K562 (cell line): ENCODE measurements around the gene RNF114. TPM values are rescaled to one million over a fixed set of nuclear protein-coding genes. Genes with fewer than 3 reads are reported as not detected.

ENCODE experiments used
- ADNP ChIP-seq: fragments of 200-800 bp; sonication (Bioruptor generic); IDR thresholded peaks from 2 replicates; pipeline ENCODE4 v1.6.1; 2016; ENCODE audit warnings: missing genetic modification characterization, missing compliant biosample characterization
- CBFA2T3 ChIP-seq: fragments of 450-650 bp; IDR thresholded peaks from 2 replicates; pipeline ENCODE4 v1.6.1; 2017
- CBX5 ChIP-seq: IDR thresholded peaks from 2 replicates; pipeline ENCODE4 v1.6.1; 2014; ENCODE audit warnings: low read depth, borderline replicate concordance
- ELF2 ChIP-seq: fragments of 250-450 bp; sonication (Bioruptor Pico); IDR thresholded peaks from 2 replicates; pipeline ENCODE4 v1.5.0; 2021; ENCODE audit warnings: mild to moderate bottlenecking
- EZH2 ChIP-seq: IDR thresholded peaks from 2 replicates; pipeline ENCODE4 v1.6.1; 2012; ENCODE audit warnings: low read depth, mild to moderate bottlenecking, inconsistent platforms, low read length, borderline replicate concordance
- MXI1 ChIP-seq: IDR thresholded peaks from 2 replicates; pipeline ENCODE4 v1.6.1; 2011; ENCODE audit warnings: low read depth, mild to moderate bottlenecking, improper control_type of control experiment, low read length
- NCOA4 ChIP-seq: fragments of 450-650 bp; IDR thresholded peaks from 2 replicates; pipeline ENCODE4 v1.6.1; 2018; ENCODE audit warnings: mild to moderate bottlenecking; ENCODE audit not compliant: partially characterized antibody
- RBBP5 ChIP-seq: fragments of 200-600 bp; sonication (generic); IDR thresholded peaks from 2 replicates; pipeline ENCODE4 v1.6.1; 2012; ENCODE audit warnings: borderline replicate concordance, mild to moderate bottlenecking, low read length, control low read depth, inconsistent platforms; ENCODE audit not compliant: insufficient read depth, poor library complexity, severe bottlenecking
- RFX1 ChIP-seq: fragments of 450-650 bp; IDR thresholded peaks from 2 replicates; pipeline ENCODE4 v1.6.1; 2016; ENCODE audit warnings: mild to moderate bottlenecking, moderate library complexity
- SAP30 ChIP-seq: fragments of 200-600 bp; sonication (generic); IDR thresholded peaks from 2 replicates; pipeline ENCODE4 v1.6.1; 2012; ENCODE audit warnings: borderline replicate concordance, low read depth, mild to moderate bottlenecking, moderate library complexity, low read length, control low read depth, inconsistent platforms; ENCODE audit not compliant: insufficient read depth, poor library complexity, severe bottlenecking
- SETDB1 ChIP-seq: IDR thresholded peaks from one replicate; pipeline ENCODE4 v1.6.1; 2012; ENCODE audit warnings: low read length, control low read depth, inconsistent platforms
- SIN3A ChIP-seq, 2 experiments: fragments of 150-350 bp in 1 of 2; IDR thresholded peaks; 2 replicates each; pipeline ENCODE4 v1.6.1; 2011 to 2016; ENCODE audit warnings: borderline replicate concordance in 2 of 2, low read depth in 2 of 2, low read length in 2 of 2, mild to moderate bottlenecking in 2 of 2, moderate library complexity in 2 of 2; ENCODE audit not compliant: control insufficient read depth in 1 of 2
- SMARCA5 ChIP-seq: fragments of 450-650 bp; IDR thresholded peaks from 2 replicates; pipeline ENCODE4 v1.6.1; 2016
- SNRNP70 ChIP-seq: fragments of 200-400 bp; formaldehyde crosslinking; optimal IDR thresholded peaks from 2 replicates; pipeline ENCODE3; 2017; ENCODE audit warnings: low read depth, low read length
- SRF ChIP-seq, 2 experiments: fragments of 250-450, 450-650 bp in 1 of 2; sonication (Bioruptor Pico) in 1 of 2; sonication (generic) in 1 of 2; formaldehyde crosslinking; IDR thresholded peaks; 2 replicates each; pipeline versions ENCODE4 v1.5.0 to v1.5.1; 2020 to 2022; ENCODE audit warnings: mild to moderate bottlenecking in 1 of 2, missing genetic modification reagents in 1 of 2
- ZBTB7A ChIP-seq: IDR thresholded peaks from 2 replicates; pipeline ENCODE4 v1.6.1; 2011; ENCODE audit warnings: low read depth, mild to moderate bottlenecking, low read length, moderate library complexity, borderline replicate concordance; ENCODE audit not compliant: control insufficient read depth
- ZNF696 ChIP-seq: fragments of 250-450 bp; sonication (Bioruptor Pico); conservative IDR thresholded peaks from 2 replicates; pipeline ENCODE4 v1.4.0; 2020; ENCODE audit warnings: mild to moderate bottlenecking, moderate library complexity
- polyA plus RNA-seq, 8 experiments: library from polyadenylated mRNA; depleted of rRNA in 4 of 8; stranded (reverse) in 5 of 8; unstranded in 3 of 8; fragments of >200 nt; fragmentation: Nextera tagmentation in 2 of 8; fragmentation: Illumina TruSeq in 1 of 8; extraction: Ambion mirVana in 2 of 8; extraction: Trizol in 1 of 8; gene quantifications; 2 replicates each; pipeline versions ENCODE4 v1.2.1 to v1.2.3, GENCODE V29; 2011 to 2014; ENCODE audit warnings: inconsistent platforms in 1 of 8, missing spikeins in 1 of 8
- total RNA-seq, 7 experiments: library from RNA; depleted of rRNA in 6 of 7; stranded (reverse); fragments of >200 nt in 6 of 7; fragmentation: Illumina TruSeq in 2 of 7; extraction: Trizol in 2 of 7; gene quantifications; 2 replicates each; pipeline versions ENCODE4 v1.2.1 to v1.2.3, GENCODE V29; 2011 to 2021; ENCODE audit warnings: low replicate concordance in 1 of 7
- TF ChIP-seq, protein P1 (sequence below): sonication (generic); formaldehyde crosslinking; IDR thresholded peaks from 2 replicates; pipeline ENCODE4 v1.9.0; 2022; ENCODE audit warnings: mild to moderate bottlenecking, missing genetic modification reagents
- TF ChIP-seq, protein P2 (sequence below): fragments of 450-650 bp; IDR thresholded peaks from 2 replicates; pipeline ENCODE4 v1.6.1; 2016
- TF ChIP-seq, protein P3 (sequence below): IDR thresholded peaks from 2 replicates; pipeline ENCODE4 v1.6.1; 2014; ENCODE audit warnings: antibody characterized with exemption
- TF ChIP-seq, protein P4 (sequence below): fragments of 450-650 bp; IDR thresholded peaks from 2 replicates; pipeline ENCODE4 v1.6.1; 2018; ENCODE audit warnings: mild to moderate bottlenecking, low read depth; ENCODE audit not compliant: partially characterized antibody

Gene RNF114
- total and polyA plus RNA-seq, 9 of the 15 experiments (the other 6 are each of a cell fraction or from before 2014, with no cell fraction given): 38.6 to 111 (median 62.6) TPM

DNA sequence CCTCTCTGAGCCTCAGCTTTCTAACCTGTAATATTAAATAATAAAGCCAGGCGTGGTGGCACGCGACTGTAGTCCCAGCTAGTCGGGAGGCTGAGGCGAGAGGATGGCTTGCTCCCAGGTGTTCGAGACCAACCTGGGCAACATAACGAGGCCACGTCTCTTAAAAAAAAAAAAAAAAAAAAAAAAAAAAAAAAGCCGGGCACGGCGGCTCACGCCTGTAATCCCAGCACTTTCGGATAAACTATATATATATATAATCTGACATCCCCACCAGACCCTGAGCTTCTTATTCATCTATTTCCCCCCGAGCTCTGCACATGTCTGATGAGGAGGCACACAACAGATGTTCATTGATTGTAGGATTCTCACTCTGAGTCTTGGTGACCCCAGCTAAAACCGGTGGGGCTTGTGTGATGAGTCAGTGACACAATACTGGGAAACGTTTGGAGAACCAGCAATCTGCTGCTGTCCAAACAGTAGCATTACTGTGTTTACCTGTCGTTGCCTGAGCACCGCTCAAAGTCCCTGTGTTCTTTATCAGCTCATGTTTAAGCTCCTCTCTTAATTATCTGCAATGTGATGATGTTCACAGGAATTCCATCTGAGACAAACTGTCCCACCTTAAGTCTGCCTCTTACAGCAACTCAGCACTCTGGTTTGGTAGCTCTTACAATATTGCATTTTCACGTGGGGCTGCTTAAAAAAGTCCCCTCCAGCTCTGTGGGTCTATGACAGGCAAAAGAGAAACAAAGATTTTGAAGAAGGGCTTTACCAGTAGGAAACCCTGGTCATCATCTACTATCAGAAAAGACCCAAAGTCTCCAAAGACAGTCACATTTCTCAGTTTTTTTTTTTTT is 19.8 kb upstream of the RNF114 start (continued):
- no peak for TF ChIP-seq EZH2
- 0 out of 2 replicates have a peak, but pooled peaks have one; percentile 48 for TF ChIP-seq MXI1
- 0 out of 2 replicates have a peak, but pooled peaks have one; percentile 46 for TF ChIP-seq ZBTB7A
- no peak for TF ChIP-seq ZNF696 (CRISPR knock-in tag)
- TF ChIP-seq SAP30: no peak
- no peak for TF ChIP-seq ELF2
- TF ChIP-seq, protein P1, sequence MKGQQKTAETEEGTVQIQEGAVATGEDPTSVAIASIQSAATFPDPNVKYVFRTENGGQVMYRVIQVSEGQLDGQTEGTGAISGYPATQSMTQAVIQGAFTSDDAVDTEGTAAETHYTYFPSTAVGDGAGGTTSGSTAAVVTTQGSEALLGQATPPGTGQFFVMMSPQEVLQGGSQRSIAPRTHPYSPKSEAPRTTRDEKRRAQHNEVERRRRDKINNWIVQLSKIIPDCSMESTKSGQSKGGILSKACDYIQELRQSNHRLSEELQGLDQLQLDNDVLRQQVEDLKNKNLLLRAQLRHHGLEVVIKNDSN (CRISPR knock-in tag): no peak
- no peak for TF ChIP-seq RBBP5
- peak; percentile 80 for TF ChIP-seq RFX1
- TF ChIP-seq, protein P2, sequence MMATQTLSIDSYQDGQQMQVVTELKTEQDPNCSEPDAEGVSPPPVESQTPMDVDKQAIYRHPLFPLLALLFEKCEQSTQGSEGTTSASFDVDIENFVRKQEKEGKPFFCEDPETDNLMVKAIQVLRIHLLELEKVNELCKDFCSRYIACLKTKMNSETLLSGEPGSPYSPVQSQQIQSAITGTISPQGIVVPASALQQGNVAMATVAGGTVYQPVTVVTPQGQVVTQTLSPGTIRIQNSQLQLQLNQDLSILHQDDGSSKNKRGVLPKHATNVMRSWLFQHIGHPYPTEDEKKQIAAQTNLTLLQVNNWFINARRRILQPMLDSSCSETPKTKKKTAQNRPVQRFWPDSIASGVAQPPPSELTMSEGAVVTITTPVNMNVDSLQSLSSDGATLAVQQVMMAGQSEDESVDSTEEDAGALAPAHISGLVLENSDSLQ: peak; percentile 63
- TF ChIP-seq, protein P3, sequence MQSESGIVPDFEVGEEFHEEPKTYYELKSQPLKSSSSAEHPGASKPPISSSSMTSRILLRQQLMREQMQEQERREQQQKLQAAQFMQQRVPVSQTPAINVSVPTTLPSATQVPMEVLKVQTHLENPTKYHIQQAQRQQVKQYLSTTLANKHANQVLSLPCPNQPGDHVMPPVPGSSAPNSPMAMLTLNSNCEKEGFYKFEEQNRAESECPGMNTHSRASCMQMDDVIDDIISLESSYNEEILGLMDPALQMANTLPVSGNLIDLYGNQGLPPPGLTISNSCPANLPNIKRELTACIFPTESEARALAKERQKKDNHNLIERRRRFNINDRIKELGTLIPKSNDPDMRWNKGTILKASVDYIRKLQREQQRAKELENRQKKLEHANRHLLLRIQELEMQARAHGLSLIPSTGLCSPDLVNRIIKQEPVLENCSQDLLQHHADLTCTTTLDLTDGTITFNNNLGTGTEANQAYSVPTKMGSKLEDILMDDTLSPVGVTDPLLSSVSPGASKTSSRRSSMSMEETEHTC: no peak
- TF ChIP-seq, protein P4, sequence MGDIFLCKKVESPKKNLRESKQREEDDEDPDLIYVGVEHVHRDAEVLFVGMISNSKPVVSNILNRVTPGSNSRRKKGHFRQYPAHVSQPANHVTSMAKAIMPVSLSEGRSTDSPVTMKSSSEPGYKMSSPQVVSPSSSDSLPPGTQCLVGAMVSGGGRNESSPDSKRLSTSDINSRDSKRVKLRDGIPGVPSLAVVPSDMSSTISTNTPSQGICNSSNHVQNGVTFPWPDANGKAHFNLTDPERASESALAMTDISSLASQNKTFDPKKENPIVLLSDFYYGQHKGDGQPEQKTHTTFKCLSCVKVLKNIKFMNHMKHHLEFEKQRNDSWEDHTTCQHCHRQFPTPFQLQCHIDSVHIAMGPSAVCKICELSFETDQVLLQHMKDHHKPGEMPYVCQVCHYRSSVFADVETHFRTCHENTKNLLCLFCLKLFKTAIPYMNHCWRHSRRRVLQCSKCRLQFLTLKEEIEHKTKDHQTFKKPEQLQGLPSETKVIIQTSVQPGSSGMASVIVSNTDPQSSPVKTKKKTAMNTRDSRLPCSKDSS: no peak
- 0 out of 4 replicates have a peak, but pooled peaks of 1 of the 2 experiments have one; percentile 31 for TF ChIP-seq SIN3A (IDR thresholded peaks at IDR 0.05; ENCODE audit: borderline replicate concordance in 2 of 2, control insufficient read depth in 1 of 2, low read depth in 2 of 2, low read length in 2 of 2)
- no peak for TF ChIP-seq SETDB1
- TF ChIP-seq SMARCA5: peak; percentile 41; the same call in 1 of the 2 replicates
- no peak for TF ChIP-seq CBX5
- TF ChIP-seq SNRNP70: no peak
- peak; percentile 76 for TF ChIP-seq ADNP (tag)
- no peak for TF ChIP-seq SRF (CRISPR knock-in tag; IDR thresholded peaks at IDR 0.05)
- TF ChIP-seq CBFA2T3: peak; percentile 88
- no peak for TF ChIP-seq NCOA4
